ENCODE measurements around the gene THOC7. TPM values are rescaled to one million over a fixed set of nuclear protein-coding genes. Genes with fewer than 3 reads are reported as not detected.

The THOC7 gene
- total RNA-seq, 1 experiment from 2014 or later: 77.7 TPM

GRCh38 chr3:63872135-63872924 is 8.7 kb upstream of the THOC7 start:
- intact Hi-C loops (cut with micrococcal nuclease; ENCODE audit: unreplicated experiment): no loop called here
- no peaks in the 10 kb centered on the region for H3K27me3 Mint-ChIP-seq (ENCODE audit: unreplicated experiment)
- peak; percentile 6 for DNase-seq
- BruUV-seq (replicated peaks): no TSS peak
- no peaks in the 10 kb centered on the region for H3K9me3 Mint-ChIP-seq (ENCODE audit: low read depth, unreplicated experiment)
- H3K36me3 Mint-ChIP-seq (ENCODE audit: insufficient read depth, unreplicated experiment): no peaks in the 10 kb centered on the region
- TF ChIP-seq, protein P1, sequence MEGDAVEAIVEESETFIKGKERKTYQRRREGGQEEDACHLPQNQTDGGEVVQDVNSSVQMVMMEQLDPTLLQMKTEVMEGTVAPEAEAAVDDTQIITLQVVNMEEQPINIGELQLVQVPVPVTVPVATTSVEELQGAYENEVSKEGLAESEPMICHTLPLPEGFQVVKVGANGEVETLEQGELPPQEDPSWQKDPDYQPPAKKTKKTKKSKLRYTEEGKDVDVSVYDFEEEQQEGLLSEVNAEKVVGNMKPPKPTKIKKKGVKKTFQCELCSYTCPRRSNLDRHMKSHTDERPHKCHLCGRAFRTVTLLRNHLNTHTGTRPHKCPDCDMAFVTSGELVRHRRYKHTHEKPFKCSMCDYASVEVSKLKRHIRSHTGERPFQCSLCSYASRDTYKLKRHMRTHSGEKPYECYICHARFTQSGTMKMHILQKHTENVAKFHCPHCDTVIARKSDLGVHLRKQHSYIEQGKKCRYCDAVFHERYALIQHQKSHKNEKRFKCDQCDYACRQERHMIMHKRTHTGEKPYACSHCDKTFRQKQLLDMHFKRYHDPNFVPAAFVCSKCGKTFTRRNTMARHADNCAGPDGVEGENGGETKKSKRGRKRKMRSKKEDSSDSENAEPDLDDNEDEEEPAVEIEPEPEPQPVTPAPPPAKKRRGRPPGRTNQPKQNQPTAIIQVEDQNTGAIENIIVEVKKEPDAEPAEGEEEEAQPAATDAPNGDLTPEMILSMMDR (IDR thresholded peaks at IDR 0.05; ENCODE audit: unreplicated experiment): no peak
- no peak overlapping the region for H3K27ac Mint-ChIP-seq (ENCODE audit: unreplicated experiment)
- H3K4me1 Mint-ChIP-seq (ENCODE audit: low read depth, unreplicated experiment): peaks cover 11% of the 10 kb centered on the region
- no peak overlapping the region for H3K4me3 Mint-ChIP-seq (ENCODE audit: low read depth, unreplicated experiment)
- CTCF ChIA-PET: no interaction called here

DNA sequence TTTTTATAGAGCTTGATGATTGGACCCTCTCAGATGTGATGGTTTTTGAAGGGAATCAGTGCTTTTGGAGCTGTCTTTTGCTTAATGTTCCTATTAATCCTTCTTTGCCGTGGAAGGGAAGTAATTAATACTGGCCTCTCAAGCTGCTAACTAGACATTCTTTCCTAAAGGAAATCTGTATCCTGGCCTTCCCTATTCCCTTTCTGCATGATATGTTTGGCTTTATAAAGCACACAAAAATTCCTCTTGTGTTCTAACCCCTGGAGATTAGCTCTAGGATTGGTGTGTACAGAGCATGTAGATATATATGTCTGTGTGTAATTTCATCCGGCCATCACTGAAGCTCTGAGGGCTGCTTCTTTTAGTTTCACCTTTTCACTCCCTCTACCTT is 7.0 kb upstream of the THOC7 start:
- Mint-ChIP-seq H3K9me3 (ENCODE audit: low read depth, unreplicated experiment) (no peaks in the 10 kb centered on the region), H3K4me1 (ENCODE audit: low read depth, unreplicated experiment) (peaks cover 11% of the 10 kb centered on the region), H3K4me3 (ENCODE audit: low read depth, unreplicated experiment) (no peak overlapping the region), H3K36me3 (ENCODE audit: insufficient read depth, unreplicated experiment) (no peaks in the 10 kb centered on the region), H3K27me3 (ENCODE audit: unreplicated experiment) (no peaks in the 10 kb centered on the region), H3K27ac (ENCODE audit: unreplicated experiment) (no peak overlapping the region)
- intact Hi-C loops (cut with micrococcal nuclease; ENCODE audit: unreplicated experiment): no loop called here
- TF ChIP-seq, protein P1 (IDR thresholded peaks at IDR 0.05; ENCODE audit: unreplicated experiment): no peak
- BruUV-seq (replicated peaks): no TSS peak
- no peak for DNase-seq
- CTCF ChIA-PET: no interaction called here

GRCh38 chr3:63869940-63870614 is 6.5 kb upstream of the THOC7 start:
- Mint-ChIP-seq H3K9me3 (ENCODE audit: low read depth, unreplicated experiment) (no peaks in the 10 kb centered on the region), H3K27ac (ENCODE audit: unreplicated experiment) (no peak overlapping the region), H3K4me1 (ENCODE audit: low read depth, unreplicated experiment) (peaks cover 11% of the 10 kb centered on the region), H3K27me3 (ENCODE audit: unreplicated experiment) (no peaks in the 10 kb centered on the region), H3K36me3 (ENCODE audit: insufficient read depth, unreplicated experiment) (peaks cover 4% of the 10 kb centered on the region), H3K4me3 (ENCODE audit: low read depth, unreplicated experiment) (no peak overlapping the region)
- TF ChIP-seq, protein P1 (IDR thresholded peaks at IDR 0.05; ENCODE audit: unreplicated experiment): no peak
- BruUV-seq (replicated peaks): no TSS peak
- CTCF ChIA-PET: no interaction called here
- intact Hi-C loops (cut with micrococcal nuclease; ENCODE audit: unreplicated experiment): loop anchor here (5.0 to 10.0 kb wide), 2 partner anchors 42 to 95 kb away; partner anchors contain the start of gene SCAANT1
- DNase-seq: no peak

DNA sequence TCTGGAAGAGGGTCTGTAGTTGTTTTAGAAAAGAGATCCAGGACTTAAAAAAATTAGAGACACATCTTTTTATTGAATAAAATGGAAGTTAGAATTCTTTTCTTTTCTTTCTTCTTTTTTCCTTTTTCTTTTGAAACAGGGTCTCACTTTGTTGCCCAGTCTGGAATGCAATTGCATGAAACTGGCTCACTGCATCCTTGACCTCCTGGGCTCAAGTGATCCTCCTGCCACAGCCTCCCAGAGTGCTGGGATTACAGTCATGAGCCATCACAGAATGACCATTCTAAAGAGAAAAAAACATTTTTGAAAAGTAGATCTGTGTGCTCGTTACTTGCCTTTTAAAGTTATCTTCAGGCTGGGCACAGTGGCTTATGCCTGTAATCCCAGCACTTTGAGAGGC is 3.6 kb upstream of the THOC7 start:
- Mint-ChIP-seq H3K4me1 (ENCODE audit: low read depth, unreplicated experiment) (peaks cover 21% of the 10 kb centered on the region), H3K27me3 (ENCODE audit: unreplicated experiment) (no peaks in the 10 kb centered on the region), H3K36me3 (ENCODE audit: insufficient read depth, unreplicated experiment) (peaks cover 27% of the 10 kb centered on the region), H3K27ac (ENCODE audit: unreplicated experiment) (no peak overlapping the region), H3K9me3 (ENCODE audit: low read depth, unreplicated experiment) (no peaks in the 10 kb centered on the region), H3K4me3 (ENCODE audit: low read depth, unreplicated experiment) (no peak overlapping the region)
- CTCF ChIA-PET: no interaction called here
- intact Hi-C loops (cut with micrococcal nuclease; ENCODE audit: unreplicated experiment): loop anchor here (5.0 to 10.0 kb wide), 2 partner anchors 45 to 98 kb away; partner anchors contain the start of gene SCAANT1
- no peak for DNase-seq
- BruUV-seq (replicated peaks): no TSS peak
- TF ChIP-seq, protein P1 (IDR thresholded peaks at IDR 0.05; ENCODE audit: unreplicated experiment): no peak

Measured in Calu3 (cell line).